ENCODE results near the gene SIN3B.

- TF ChIP-seq CTCF (IDR thresholded peaks at IDR 0.05) (no peak), POLR2A (IDR thresholded peaks at IDR 0.05) (no peak), POLR2AphosphoS5 (IDR thresholded peaks at IDR 0.05) (no peak), EP300 (IDR thresholded peaks at IDR 0.05; ENCODE audit: low read depth) (no peak)
These were observed 20.9 kb downstream of the SIN3B start for GRCh38 chr19:16850133-16850532.

Measured in transverse colon (tissue), 4 donors.